Lung (tissue), 12 donors: Measurements from ENCODE around the gene GATB. TPM values are rescaled to one million over a fixed set of nuclear protein-coding genes. Genes with fewer than 3 reads are reported as not detected.

Experiments used
- ATAC-seq: fragments of 200-7000 bp; cut with Tn5 transposase; one replicate; pipeline ENCODE4 v1.9.1; 2020; ENCODE audit warnings: moderate number of reproducible peaks; ENCODE audit not compliant: insufficient read depth, low FRiP score
- DNase-seq, 3 donors: peaks; one replicate each; pipeline ENCODE4 v3.0.0-alpha.2; 2013 to 2017
- H3K27ac ChIP-seq, 2 donors: one replicate each; pipeline ENCODE4 v1.5.1; 2013; ENCODE audit warnings: mild to moderate bottlenecking in 2 of 2, moderate library complexity in 2 of 2, control low read depth in 1 of 2, inconsistent platforms in 1 of 2, low read depth in 1 of 2, low read length in 1 of 2
- H3K27me3 ChIP-seq, 3 donors: one replicate each; pipeline ENCODE4 v1.5.1; 2013; ENCODE audit warnings: low read length in 2 of 3; ENCODE audit not compliant: control insufficient read depth in 3 of 3, insufficient read depth in 3 of 3
- H3K36me3 ChIP-seq, 4 donors: one replicate each; pipeline ENCODE4 v1.5.1; 2013; ENCODE audit warnings: low read length in 4 of 4, mild to moderate bottlenecking in 1 of 4, moderate library complexity in 1 of 4; ENCODE audit not compliant: control insufficient read depth in 4 of 4, insufficient read depth in 4 of 4
- H3K4me1 ChIP-seq, 5 donors: one replicate each; pipeline ENCODE4 v1.5.1; 2013; ENCODE audit warnings: low read length in 5 of 5, mild to moderate bottlenecking in 2 of 5, moderate library complexity in 1 of 5; ENCODE audit not compliant: control insufficient read depth in 5 of 5, insufficient read depth in 5 of 5
- H3K4me3 ChIP-seq: one replicate; pipeline ENCODE4 v1.5.1; 2013; ENCODE audit warnings: mild to moderate bottlenecking, control low read depth, moderate library complexity
- H3K9ac ChIP-seq, 2 donors: one replicate each; pipeline ENCODE4 v1.5.1; 2013; ENCODE audit warnings: low read length in 2 of 2, control low read depth in 1 of 2; ENCODE audit not compliant: insufficient read depth in 1 of 2
- H3K9me3 ChIP-seq, 4 donors: one replicate each; pipeline ENCODE4 v1.5.1; 2013; ENCODE audit warnings: low read length in 3 of 4, mild to moderate bottlenecking in 1 of 4, moderate library complexity in 1 of 4; ENCODE audit not compliant: control insufficient read depth in 4 of 4, insufficient read depth in 3 of 4
- WGBS, 2 donors: extraction: QIAGEN DNeasy Blood & Tissue Kit; methylation state at CpG; one replicate each; pipeline ENCODE4 v1.1.7; 2013; 5-methylcytosine and 5-hydroxymethylcytosine counted together
- polyA plus RNA-seq, 2 donors: library from polyadenylated mRNA; stranded (reverse); fragments of 200-250 nt; gene quantifications; one replicate each; pipeline ENCODE4 v1.2.1, GENCODE V29; 2013
- total RNA-seq, 2 donors: library from RNA; depleted of rRNA in 1 of 2; stranded (reverse); fragments of >200 nt in 1 of 2; gene quantifications; one replicate each; pipeline ENCODE4 v1.2.1, GENCODE V29; 2014 to 2021
- TF ChIP-seq, protein P1 (sequence below): IDR thresholded peaks from 2 replicates; pipeline ENCODE4 v1.5.1; 2012; ENCODE audit warnings: mild to moderate bottlenecking; ENCODE audit errors: control extremely low read depth, extremely low read depth
- donor health status: control.
- donor health status: control.
- donor health status: Bipolar disorder and iron deficiency.
- donor health status: healthy.
- donor health status: DM: yes; HTN: yes; CAD: no.

GATB gene
- total and polyA plus RNA-seq, 4 donors, result 11.0 to 18.4 (median 15.6) TPM

- TF ChIP-seq, protein P1, sequence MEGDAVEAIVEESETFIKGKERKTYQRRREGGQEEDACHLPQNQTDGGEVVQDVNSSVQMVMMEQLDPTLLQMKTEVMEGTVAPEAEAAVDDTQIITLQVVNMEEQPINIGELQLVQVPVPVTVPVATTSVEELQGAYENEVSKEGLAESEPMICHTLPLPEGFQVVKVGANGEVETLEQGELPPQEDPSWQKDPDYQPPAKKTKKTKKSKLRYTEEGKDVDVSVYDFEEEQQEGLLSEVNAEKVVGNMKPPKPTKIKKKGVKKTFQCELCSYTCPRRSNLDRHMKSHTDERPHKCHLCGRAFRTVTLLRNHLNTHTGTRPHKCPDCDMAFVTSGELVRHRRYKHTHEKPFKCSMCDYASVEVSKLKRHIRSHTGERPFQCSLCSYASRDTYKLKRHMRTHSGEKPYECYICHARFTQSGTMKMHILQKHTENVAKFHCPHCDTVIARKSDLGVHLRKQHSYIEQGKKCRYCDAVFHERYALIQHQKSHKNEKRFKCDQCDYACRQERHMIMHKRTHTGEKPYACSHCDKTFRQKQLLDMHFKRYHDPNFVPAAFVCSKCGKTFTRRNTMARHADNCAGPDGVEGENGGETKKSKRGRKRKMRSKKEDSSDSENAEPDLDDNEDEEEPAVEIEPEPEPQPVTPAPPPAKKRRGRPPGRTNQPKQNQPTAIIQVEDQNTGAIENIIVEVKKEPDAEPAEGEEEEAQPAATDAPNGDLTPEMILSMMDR, result no peak
- 93 to 98% methylated on average over 1 of the region's 1 CpG for WGBS, 2 donors
- H3K9ac ChIP-seq, result no peak overlapping the region
- ATAC-seq, result no peak
- no peaks in the 10 kb centered on the region for H3K9me3 ChIP-seq
- H3K27me3 ChIP-seq, result no peaks in the 10 kb centered on the region
- no peaks in the 10 kb centered on the region for H3K36me3 ChIP-seq
- H3K27ac ChIP-seq, result no peak overlapping the region
- no peaks in the 10 kb centered on the region for H3K4me1 ChIP-seq
- no peak for DNase-seq
- no peak overlapping the region for H3K4me3 ChIP-seq
Observed at GRCh38 chr4:151727365-151727764, 33.4 kb downstream of the GATB start.

DNA sequence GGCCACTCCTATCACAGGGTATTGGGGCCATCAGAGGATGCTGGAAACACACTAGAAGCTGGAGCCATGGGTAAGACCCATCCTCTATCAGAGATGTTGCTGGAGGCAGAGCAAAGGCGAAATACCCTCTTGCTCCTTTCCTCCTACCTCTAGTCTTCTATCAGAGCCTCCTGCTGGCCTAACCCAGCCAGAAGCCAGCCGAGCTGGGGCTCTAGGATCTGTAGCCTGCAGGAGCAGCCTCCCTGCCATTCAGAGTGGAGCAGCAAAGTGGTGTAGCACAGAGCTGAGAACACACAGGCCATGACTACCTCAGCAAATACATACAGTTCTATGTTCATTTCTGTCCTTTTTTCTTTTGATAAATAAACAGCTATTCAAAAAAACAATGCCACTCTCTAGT is 35.7 kb downstream of the GATB start:
- H3K9ac ChIP-seq, result no peak overlapping the region
- no peaks in the 10 kb centered on the region for H3K9me3 ChIP-seq
- DNase-seq (no peak), ATAC-seq (no peak)
- H3K36me3 ChIP-seq, result no peaks in the 10 kb centered on the region
- H3K4me1 ChIP-seq, result peaks cover 0 to under 1% (median 0%) of the 10 kb centered on the region in 5 donors
- TF ChIP-seq, protein P1, result no peak
- H3K27ac ChIP-seq, result no peak overlapping the region
- 90 to 93% methylated on average over 2 of the region's 2 CpGs for WGBS, 2 donors
- no peak overlapping the region for H3K4me3 ChIP-seq
- H3K27me3 ChIP-seq, result no peaks in the 10 kb centered on the region

GRCh38 chr4:151721916-151722315 is 38.9 kb downstream of the GATB start:
- Histone ChIP-seq H3K36me3 (peaks cover 0 to 8% (median 1%) of the 10 kb centered on the region in 4 donors), H3K9ac (no peak overlapping the region), H3K9me3 (no peaks in the 10 kb centered on the region), H3K27ac (no peak overlapping the region), H3K4me1 (peaks cover 0 to 5% (median 0%) of the 10 kb centered on the region in 5 donors), H3K4me3 (no peak overlapping the region), H3K27me3 (no peaks in the 10 kb centered on the region)
- DNase-seq, result no peak
- WGBS, 2 donors, result 90 to 93% methylated on average over 2 of the region's 2 CpGs
- TF ChIP-seq, protein P1, result no peak
- no peak for ATAC-seq

DNA sequence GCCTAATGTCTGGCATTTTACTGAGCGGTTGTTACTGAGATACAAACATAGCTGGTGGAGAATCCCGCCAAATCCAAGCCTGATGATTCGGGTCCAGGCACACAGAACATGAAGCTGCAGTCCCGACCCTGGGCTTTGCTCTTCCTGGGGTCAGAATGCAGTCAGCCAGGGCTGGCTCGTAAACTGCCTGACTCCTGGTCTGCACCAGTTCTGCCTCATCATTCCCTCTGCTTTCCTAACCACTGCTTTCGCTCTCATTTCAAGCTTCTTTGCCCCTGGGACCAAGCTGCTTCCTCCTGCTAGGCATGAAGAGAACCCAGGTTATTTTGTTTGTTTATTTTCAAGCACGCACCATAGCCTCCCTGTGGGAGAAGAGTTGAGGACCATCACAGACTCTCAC is 39.3 kb downstream of the GATB start:
- 86 to 93% methylated on average over 7 of the region's 7 CpGs for WGBS, 2 donors
- H3K27me3 ChIP-seq, result no peaks in the 10 kb centered on the region
- H3K36me3 ChIP-seq, result peaks cover 0 to 8% (median 1%) of the 10 kb centered on the region in 4 donors
- H3K9me3 ChIP-seq, result no peaks in the 10 kb centered on the region
- H3K4me3 ChIP-seq, result no peak overlapping the region
- DNase-seq, result no peak
- H3K27ac ChIP-seq, result no peak overlapping the region
- no peak for ATAC-seq
- TF ChIP-seq, protein P1, result no peak
- no peak overlapping the region for H3K9ac ChIP-seq
- peaks cover 0 to 5% (median 0%) of the 10 kb centered on the region in 5 donors for H3K4me1 ChIP-seq
